K562 (cell line): ENCODE data around the gene PDIA2. TPM values are rescaled to one million over a fixed set of nuclear protein-coding genes. Genes with fewer than 3 reads are reported as not detected.

Source experiments
- ATAC-seq: fragments of 200-7000 bp; cut with Tn5 transposase; 3 replicates; pipeline ENCODE4 v1.9.1; 2020; ENCODE audit warnings: moderate library complexity
- BruUV-seq: library from RNA; stranded (reverse); fragments of 400-500 nt; replicated peaks from 2 replicates; lab custom pipeline; 2021; lab: Mats Ljungman, UMichigan
- CTCF ChIA-PET: fragments of 300-600 bp; formaldehyde crosslinking; extraction: SDS; loops from one replicate; lab custom pipeline; 2021; ENCODE audit warnings: low intra/inter-chr PET ratio; lab: Yijun Ruan, JAX
- POLR2A ChIA-PET: fragments of 300-600, 350-650 bp; sonication (Branson Sonifier 250); formaldehyde crosslinking; extraction: SDS; loops from one replicate; lab custom pipeline; 2021; ENCODE audit warnings: antibody characterized with exemption, inconsistent platforms; lab: Yijun Ruan, JAX
- DNase-seq, 4 experiments: peaks; one replicate each; pipeline versions ENCODE4 v3.0.0 to v3.0.0-alpha.2; 2011 to 2018; ENCODE audit warnings: low spot score in 3 of 4, mixed read lengths in 3 of 4; ENCODE audit errors: extremely low read depth in 1 of 4
- FAIRE-seq: peaks from 2 replicates; lab custom pipeline; 2011; peaks lifted over from hg19 to GRCh38; lab: Jason Lieb, UNC
- H2AFZ ChIP-seq: 2 replicates; pipeline ENCODE4 v1.6.0; 2011; ENCODE audit warnings: low read depth, low read length, control low read depth, inconsistent platforms
- H3K27ac ChIP-seq: fragments of 200-600 bp; 3 replicates; pipeline ENCODE4 v1.8.0; 2011; ENCODE audit warnings: low read depth, mild to moderate bottlenecking, control low read depth, inconsistent platforms, low read length, moderate library complexity, mixed read lengths; ENCODE audit errors: extremely low read depth
- H3K27me3 ChIP-seq, 2 experiments: fragments of 300-600 bp in 1 of 2; 2 replicates in 1 of 2; 3 replicates in 1 of 2; pipeline versions ENCODE4 v1.6.0 to v1.8.0; 2011; ENCODE audit warnings: inconsistent platforms in 2 of 2, low read length in 2 of 2, mild to moderate bottlenecking in 1 of 2, mixed read lengths in 1 of 2, moderate library complexity in 1 of 2; ENCODE audit not compliant: control insufficient read depth in 2 of 2, insufficient read depth in 2 of 2
- H3K36me3 ChIP-seq: fragments of 300-600 bp; 3 replicates; pipeline ENCODE4 v1.8.0; 2011; ENCODE audit warnings: mild to moderate bottlenecking, low read length, inconsistent platforms; ENCODE audit not compliant: control insufficient read depth, insufficient read depth
- H3K4me1 ChIP-seq, 2 experiments: fragments of 200-600 bp in 1 of 2; replicated peaks in 1 of 2; 2 replicates in 1 of 2; 3 replicates in 1 of 2; pipeline versions ENCODE4 v1.5.1 to v1.8.0; 2011; ENCODE audit warnings: inconsistent platforms in 2 of 2, low read length in 2 of 2, mild to moderate bottlenecking in 1 of 2, mixed read lengths in 1 of 2, moderate library complexity in 1 of 2; ENCODE audit not compliant: control insufficient read depth in 2 of 2, insufficient read depth in 2 of 2
- H3K4me2 ChIP-seq: 2 replicates; pipeline ENCODE4 v1.6.1; 2011; ENCODE audit warnings: low read length, control low read depth, inconsistent platforms, mixed read lengths; ENCODE audit not compliant: insufficient read depth
- H3K4me3 ChIP-seq: fragments of 200-600 bp; sonication (generic), shearing (Covaris generic); 2 replicates; pipeline ENCODE4 v1.5.1; 2016; ENCODE audit warnings: control low read depth, inconsistent platforms
- H3K79me2 ChIP-seq: fragments of 200-600 bp; 3 replicates; pipeline ENCODE4 v1.8.0; 2011; ENCODE audit warnings: low read length, inconsistent platforms; ENCODE audit not compliant: control insufficient read depth, insufficient read depth
- H3K9ac ChIP-seq, 2 experiments: 2 replicates each; pipeline versions ENCODE4 v1.6.0 to v1.6.1; 2011; ENCODE audit warnings: low read depth in 2 of 2, low read length in 2 of 2, control low read depth in 1 of 2, inconsistent platforms in 1 of 2, mild to moderate bottlenecking in 1 of 2, mixed read lengths in 1 of 2; ENCODE audit not compliant: insufficient read depth in 1 of 2
- H3K9me1 ChIP-seq: one replicate; pipeline ENCODE4 v1.6.0; 2011; ENCODE audit warnings: inconsistent platforms, mild to moderate bottlenecking, low read length, moderate library complexity; ENCODE audit not compliant: control insufficient read depth, insufficient read depth
- H3K9me3 ChIP-seq: replicated peaks from 2 replicates; pipeline ENCODE4 v1.5.1; 2011; ENCODE audit warnings: low read depth, low read length, inconsistent platforms; ENCODE audit not compliant: control insufficient read depth, insufficient read depth
- H4K20me1 ChIP-seq: replicated peaks from 2 replicates; pipeline ENCODE4 v1.6.1; 2011; ENCODE audit warnings: low read length, inconsistent platforms, mixed read lengths; ENCODE audit not compliant: control insufficient read depth, insufficient read depth
- ATF1 ChIP-seq, 2 experiments: fragments of 450-650 bp in 1 of 2; IDR thresholded peaks; 2 replicates each; pipeline ENCODE4 v1.6.1; 2016; ENCODE audit warnings: missing compliant biosample characterization in 1 of 2, missing genetic modification characterization in 1 of 2
- NFYB ChIP-seq: IDR thresholded peaks from 2 replicates; pipeline ENCODE4 v1.6.1; 2011; ENCODE audit warnings: mild to moderate bottlenecking, moderate library complexity; ENCODE audit not compliant: insufficient read length; ENCODE audit errors: extremely low read depth
- PHB ChIP-seq: fragments of 250-450 bp; sonication (Bioruptor Pico); IDR thresholded peaks from 2 replicates; pipeline ENCODE4 v1.5.0; 2021
- POLR3A ChIP-seq: IDR thresholded peaks from 2 replicates; pipeline ENCODE4 v1.6.1; 2011; ENCODE audit warnings: borderline replicate concordance, mild to moderate bottlenecking, moderate library complexity; ENCODE audit not compliant: insufficient read length, insufficient read depth; ENCODE audit errors: extremely low read depth
- RAD21 ChIP-seq, 2 experiments: fragments of 250-450 bp in 1 of 2; fragments of 450-650 bp in 1 of 2; sonication (Bioruptor Pico) in 1 of 2; formaldehyde crosslinking in 1 of 2; IDR thresholded peaks in 1 of 2; conservative IDR thresholded peaks in 1 of 2; 2 replicates each; pipeline versions ENCODE4 v1.4.0 to v1.8.0; 2020 to 2022; ENCODE audit warnings: mild to moderate bottlenecking in 2 of 2, moderate library complexity in 1 of 2
- TCF7 ChIP-seq: sonication (generic); IDR thresholded peaks from 2 replicates; pipeline ENCODE4 v1.6.1; 2016; ENCODE audit warnings: antibody characterized with exemption, borderline replicate concordance
- WGBS: fragments of 100-300 bp; shearing (Covaris generic); methylation state at CpG from one replicate; pipeline ENCODE4 v1.1.6; 2016; ENCODE audit warnings: low coverage, mixed read lengths; ENCODE audit not compliant: insufficient coverage; ENCODE audit errors: missing lambda C conversion rate; 5-methylcytosine and 5-hydroxymethylcytosine counted together
- in situ Hi-C: fragments of 300-500 bp; cut with MboI; formaldehyde crosslinking; loops from 4 replicates; pipeline ENCODE4 v1.15.0; 2018; ENCODE audit warnings: inconsistent platforms, mixed read lengths
- intact Hi-C: fragments of 100-400 bp; cut with micrococcal nuclease; formaldehyde crosslinking; loops from 2 replicates; pipeline ENCODE4 v1.14.2; 2022
- polyA plus RNA-seq, 8 experiments: library from polyadenylated mRNA; depleted of rRNA in 4 of 8; stranded (reverse) in 5 of 8; unstranded in 3 of 8; fragments of >200 nt; fragmentation: Nextera tagmentation in 2 of 8; fragmentation: Illumina TruSeq in 1 of 8; extraction: Ambion mirVana in 2 of 8; extraction: Trizol in 1 of 8; gene quantifications; 2 replicates each; pipeline versions ENCODE4 v1.2.1 to v1.2.3, GENCODE V29; 2011 to 2014; ENCODE audit warnings: inconsistent platforms in 1 of 8, missing spikeins in 1 of 8
- total RNA-seq, 7 experiments: library from RNA; depleted of rRNA in 6 of 7; stranded (reverse); fragments of >200 nt in 6 of 7; fragmentation: Illumina TruSeq in 2 of 7; extraction: Trizol in 2 of 7; gene quantifications; 2 replicates each; pipeline versions ENCODE4 v1.2.1 to v1.2.3, GENCODE V29; 2011 to 2021; ENCODE audit warnings: low replicate concordance in 1 of 7
- TF ChIP-seq, protein P1 (sequence below): fragments of 450-650 bp; IDR thresholded peaks from 2 replicates; pipeline ENCODE4 v1.6.1; 2018; ENCODE audit warnings: mild to moderate bottlenecking, low read depth; ENCODE audit not compliant: partially characterized antibody

Gene PDIA2
- total and polyA plus RNA-seq, 9 of the 15 experiments (the other 6 are each of a cell fraction or from before 2014, with no cell fraction given): 0.13 to 0.92 (median 0.23) TPM; not detected in 4

DNA sequence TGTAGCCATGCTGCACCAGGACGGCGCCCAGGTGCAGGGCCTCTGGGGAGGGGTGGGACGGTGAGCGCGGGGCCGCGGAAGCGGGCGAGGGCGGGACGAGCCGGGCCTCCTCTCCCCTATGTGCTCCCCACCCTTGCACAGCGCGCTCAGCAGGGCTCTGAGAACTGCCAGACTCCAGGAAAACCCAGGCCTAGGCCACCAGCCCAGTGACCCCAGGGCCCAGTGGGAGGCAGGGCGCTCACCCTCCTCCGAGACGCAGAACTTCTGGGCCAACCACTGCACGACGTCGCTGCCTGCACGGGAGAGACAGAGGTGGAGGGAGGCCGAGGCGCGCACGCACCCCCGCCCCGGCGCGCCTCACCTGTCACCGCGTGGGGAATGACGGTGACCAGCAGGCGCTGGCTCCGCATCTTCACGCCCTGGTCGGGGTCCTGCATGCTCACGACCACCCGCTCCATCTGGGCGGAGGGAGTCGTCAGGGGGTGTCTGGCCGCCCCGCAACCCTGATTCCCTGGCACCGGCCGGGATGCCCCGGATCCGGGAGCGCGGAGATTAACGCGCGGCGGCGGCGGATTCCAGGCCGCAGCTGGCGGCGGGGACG is 7.8 kb upstream of the PDIA2 start (continued):
- TF ChIP-seq ATF1 (CRISPR knock-in tag; IDR thresholded peaks at IDR 0.05) (no peak), ATF1 (tag; IDR thresholded peaks at IDR 0.05) (no peak), RAD21 (CRISPR knock-in tag; conservative IDR thresholded peaks at IDR 0.05 in 1 of 2, IDR thresholded peaks at IDR 0.05 in 1 of 2) (no peak)

DNA sequence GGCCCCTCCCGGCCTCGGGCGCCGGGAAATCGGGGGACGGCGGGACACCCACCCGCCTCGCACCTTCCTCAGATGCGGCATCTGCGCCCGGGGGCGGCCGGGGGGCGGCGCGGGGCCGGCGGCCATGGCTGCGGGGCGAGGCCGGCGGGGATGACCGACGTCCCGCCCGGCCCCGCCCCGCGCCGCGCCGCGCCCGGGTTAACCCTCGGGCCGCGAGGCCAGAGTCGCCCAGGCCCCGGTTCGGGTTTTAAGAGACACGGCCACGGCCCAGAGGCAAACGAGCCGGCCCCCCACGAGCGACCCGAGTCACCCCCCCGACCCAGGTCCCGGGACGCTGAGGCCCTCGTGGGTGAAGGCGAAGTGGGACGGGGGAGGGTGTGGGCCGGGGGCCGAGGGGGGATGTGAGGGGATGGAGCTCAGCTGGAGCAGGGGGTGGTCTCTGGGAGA is 7.2 kb upstream of the PDIA2 start, which contains the start of gene RGS11:
Gene RGS11, minus strand, starts transcription at position 159 of the 447 bp plus-strand sequence. Its CDS starts 33 bp downstream, at position 126.
- Histone ChIP-seq H4K20me1 (no peaks in the 10 kb centered on the region), H3K4me1 (peaks cover 0 to 65% of the 10 kb centered on the region in 2 experiments; a peak in 2 of 5 replicates), H3K79me2 (no peaks in the 10 kb centered on the region), H3K9me1 (no peaks in the 10 kb centered on the region), H3K9me3 (no peaks in the 10 kb centered on the region), H3K36me3 (no peaks in the 10 kb centered on the region), H2AFZ (no peak within 1 kb of the TSS), H3K27me3 (no peaks in the 10 kb centered on the region), H3K27ac (no peak within 1 kb of the TSS), H3K4me2 (no peak within 1 kb of the TSS), H3K4me3 (no peak within 1 kb of the TSS), H3K9ac (peak within 1 kb of the TSS in 1 of 2 experiments; percentile 35; a peak in 1 of 4 replicates)
- no peak for FAIRE-seq
- DNase-seq: no peak
- ChIA-PET CTCF (no interaction called here), POLR2A (no interaction called here)
- BruUV-seq: no TSS peak
- 60% methylated on average over 4 of the region's 56 CpGs for WGBS
- in situ Hi-C loops: no loop called here
- no peak for ATAC-seq
- TF ChIP-seq POLR3A (no peak), PHB (CRISPR knock-in tag) (no peak), TCF7 (no peak), NFYB (no peak)
- TF ChIP-seq, protein P1, sequence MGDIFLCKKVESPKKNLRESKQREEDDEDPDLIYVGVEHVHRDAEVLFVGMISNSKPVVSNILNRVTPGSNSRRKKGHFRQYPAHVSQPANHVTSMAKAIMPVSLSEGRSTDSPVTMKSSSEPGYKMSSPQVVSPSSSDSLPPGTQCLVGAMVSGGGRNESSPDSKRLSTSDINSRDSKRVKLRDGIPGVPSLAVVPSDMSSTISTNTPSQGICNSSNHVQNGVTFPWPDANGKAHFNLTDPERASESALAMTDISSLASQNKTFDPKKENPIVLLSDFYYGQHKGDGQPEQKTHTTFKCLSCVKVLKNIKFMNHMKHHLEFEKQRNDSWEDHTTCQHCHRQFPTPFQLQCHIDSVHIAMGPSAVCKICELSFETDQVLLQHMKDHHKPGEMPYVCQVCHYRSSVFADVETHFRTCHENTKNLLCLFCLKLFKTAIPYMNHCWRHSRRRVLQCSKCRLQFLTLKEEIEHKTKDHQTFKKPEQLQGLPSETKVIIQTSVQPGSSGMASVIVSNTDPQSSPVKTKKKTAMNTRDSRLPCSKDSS: no peak
- intact Hi-C loops: no loop called here
